Mucosa of gallbladder (tissue), 1 donor: ENCODE measurements around the gene CFAP299. TPM values are rescaled to one million over a fixed set of nuclear protein-coding genes. Genes with fewer than 3 reads are reported as not detected.

ENCODE experiments used
- DNase-seq: peaks from one replicate; pipeline ENCODE4 v3.0.0-alpha.2; 2020; ENCODE audit warnings: low spot score
- total RNA-seq: library from RNA; stranded (reverse); gene quantifications from one replicate; pipeline ENCODE4 v1.2.1, GENCODE V29; 2021
- donor health status: DM: no; HTN: no; CAD: no.

CFAP299 gene
- total RNA-seq, 1 donor from 2014 or later, result not detected

DNA sequence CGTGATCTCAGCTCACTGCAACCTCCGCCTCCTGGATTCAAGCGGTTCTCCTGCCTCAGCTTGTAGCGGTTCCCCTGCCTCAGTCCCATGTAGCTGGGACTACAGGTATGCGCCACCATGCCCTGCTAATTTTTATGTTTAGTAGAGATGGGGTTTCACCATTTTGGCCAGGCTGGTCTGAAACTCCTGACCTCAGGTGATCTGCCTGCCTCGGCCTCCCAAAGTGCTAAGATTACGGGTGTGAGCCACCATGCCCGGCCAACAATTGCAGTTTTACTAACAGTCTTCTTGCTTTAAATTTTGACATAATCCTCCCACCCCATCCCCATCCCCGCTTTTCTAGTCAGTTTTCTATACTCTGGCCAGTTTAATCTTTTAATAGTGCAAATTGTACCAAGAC lies 112.0 kb downstream of the CFAP299 start:
- DNase-seq, result no peak

DNA sequence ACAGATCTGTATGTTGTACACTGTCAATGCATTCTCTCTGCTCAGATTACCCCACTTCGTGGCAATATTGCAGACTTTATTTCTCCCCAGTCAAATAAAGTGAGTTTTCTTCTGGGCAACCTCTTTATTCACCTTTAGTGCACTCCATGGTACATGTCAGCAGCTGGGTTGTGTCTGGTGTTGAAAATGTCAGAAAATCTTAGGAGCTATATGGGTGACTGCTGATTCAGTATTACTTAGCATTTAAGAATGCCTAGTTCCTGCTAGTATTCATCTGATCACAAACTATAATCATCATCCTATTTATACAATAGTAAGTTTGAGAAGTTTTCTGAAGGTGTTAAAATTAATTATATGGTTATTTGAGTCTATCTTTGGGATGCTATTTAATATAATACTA lies 112.5 kb downstream of the CFAP299 start:
- no peak for DNase-seq

DNA sequence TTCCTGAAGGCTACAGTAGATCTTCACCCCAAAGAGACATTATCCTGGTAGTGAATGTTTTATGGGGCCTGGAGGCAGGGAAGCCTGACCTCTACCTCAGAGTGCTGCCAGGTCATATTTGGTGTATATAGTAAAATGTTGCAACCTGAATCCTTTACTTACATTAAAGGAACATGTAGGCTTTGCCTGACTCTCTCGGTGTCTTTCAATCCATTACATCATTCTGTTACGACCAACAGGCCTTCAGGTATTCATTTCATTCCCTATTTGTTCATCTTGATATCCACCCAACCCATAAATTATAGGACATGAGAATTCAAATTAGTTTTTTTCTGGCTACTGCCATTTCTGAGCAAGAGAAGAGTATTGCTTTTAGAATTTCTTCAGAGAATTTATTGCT lies 116.5 kb downstream of the CFAP299 start:
- no peak for DNase-seq

DNA sequence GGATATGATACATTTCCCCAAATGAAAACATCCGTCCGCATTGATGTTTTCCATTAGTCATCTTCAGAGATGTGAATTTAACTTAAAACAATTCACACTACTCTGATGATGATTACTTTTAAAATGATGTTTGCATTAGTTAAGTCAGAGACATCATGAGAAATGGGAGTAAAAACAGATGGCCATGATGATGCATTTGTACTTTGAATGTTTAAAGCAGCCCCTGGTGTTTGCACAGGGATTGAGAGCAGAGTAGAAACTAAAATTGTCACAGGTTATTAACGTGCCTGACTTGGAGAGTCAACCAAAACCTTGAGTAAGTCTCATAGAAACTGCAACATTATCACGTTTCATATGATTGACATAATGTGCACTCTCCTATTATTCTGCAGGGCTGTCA lies 117.2 kb downstream of the CFAP299 start:
- no peak for DNase-seq

- no peak for DNase-seq
Measured at GRCh38 chr4:80454040-80454439, 118.5 kb downstream of the CFAP299 start.

DNA sequence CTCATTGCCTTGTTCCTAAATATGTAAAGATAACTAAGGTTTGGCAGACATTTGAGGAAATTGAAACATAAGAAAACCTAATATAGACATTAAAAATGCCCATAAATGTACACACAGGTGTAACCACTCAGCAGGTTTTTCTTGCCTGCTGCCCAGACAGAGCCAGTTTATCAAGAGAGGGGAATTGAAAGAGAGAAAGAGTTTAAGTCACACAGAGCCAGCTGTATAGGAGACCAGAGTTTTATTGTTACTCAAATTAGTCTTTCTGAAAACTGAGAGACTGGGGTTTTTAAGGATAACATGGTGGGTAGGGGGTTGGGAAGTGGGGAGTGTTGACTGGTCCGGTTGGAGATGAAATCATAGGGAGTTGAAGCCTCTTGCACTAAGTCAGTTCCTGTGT lies 119.0 kb downstream of the CFAP299 start:
- no peak for DNase-seq

DNA sequence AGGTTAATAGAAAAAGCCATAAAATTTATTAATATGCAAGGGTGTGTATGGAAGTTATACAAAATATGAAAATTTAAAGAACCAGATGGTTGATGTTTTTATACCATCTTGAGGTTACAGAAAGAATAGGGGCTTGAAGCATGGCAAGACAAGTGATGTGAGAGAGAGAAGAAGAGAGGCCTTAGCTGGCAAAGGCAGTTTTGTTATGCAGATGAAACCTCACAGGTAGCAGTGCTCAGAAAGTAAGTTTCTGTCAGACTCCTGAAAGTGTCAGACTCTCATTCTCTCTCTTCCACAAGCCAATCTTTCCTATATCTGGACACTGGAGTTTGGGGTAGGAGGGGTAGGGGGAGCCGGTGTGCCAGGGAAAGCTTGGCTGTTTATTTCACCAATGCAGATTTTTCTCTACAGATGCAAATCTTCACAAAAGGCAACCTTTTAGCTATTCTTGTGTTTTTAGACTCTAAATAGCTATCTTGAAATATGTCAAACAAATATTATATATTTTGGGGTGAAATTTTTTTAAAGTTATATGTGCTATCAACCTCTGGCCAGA lies 124.5 kb downstream of the CFAP299 start:
- no peak for DNase-seq

- DNase-seq, result no peak
Measured at GRCh38 chr4:80461412-80461811, 125.9 kb downstream of the CFAP299 start.

GRCh38 chr4:80462621-80463091 lies 127.1 kb downstream of the CFAP299 start:
- DNase-seq, result no peak

DNA sequence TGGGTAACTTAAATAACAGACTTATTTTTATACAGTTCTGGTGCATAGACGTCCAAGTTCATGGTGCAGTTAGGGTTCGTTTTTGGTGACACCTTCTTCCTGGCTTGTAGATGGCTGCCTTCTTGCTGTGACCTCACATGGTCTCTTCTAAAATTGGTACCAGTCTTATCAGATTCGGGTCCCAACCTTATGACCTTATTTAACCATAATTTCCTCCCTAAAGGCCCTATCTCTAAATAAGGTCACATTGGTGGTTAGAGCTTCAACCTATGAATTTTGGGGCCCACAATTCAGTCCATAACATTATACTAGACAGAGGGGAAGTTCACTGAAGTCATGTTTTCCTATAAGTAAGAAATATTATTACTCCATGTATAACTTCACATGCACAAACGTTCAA lies 128.0 kb downstream of the CFAP299 start:
- no peak for DNase-seq

DNA sequence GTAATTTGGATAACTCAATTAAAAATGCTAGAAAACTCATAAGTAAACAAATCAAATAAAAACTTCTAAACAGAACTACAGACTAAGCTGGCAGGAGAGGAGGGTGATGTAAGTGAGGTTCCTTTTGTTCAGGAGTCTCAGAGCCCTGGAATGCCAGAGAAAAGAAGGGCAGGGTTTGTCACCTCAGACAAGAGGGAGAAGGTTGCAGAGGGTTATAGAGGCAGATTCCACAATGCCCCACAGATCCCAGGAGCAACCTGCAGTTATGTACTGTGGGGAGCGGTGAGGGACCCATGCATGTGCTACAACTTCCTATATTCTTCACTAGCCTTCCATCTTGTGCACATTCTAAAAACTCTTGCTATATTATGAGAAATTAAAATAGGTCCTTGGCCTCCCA lies 129.7 kb downstream of the CFAP299 start:
- DNase-seq, result no peak

GRCh38 chr4:80465736-80466135 lies 130.2 kb downstream of the CFAP299 start:
- DNase-seq, result no peak

DNA sequence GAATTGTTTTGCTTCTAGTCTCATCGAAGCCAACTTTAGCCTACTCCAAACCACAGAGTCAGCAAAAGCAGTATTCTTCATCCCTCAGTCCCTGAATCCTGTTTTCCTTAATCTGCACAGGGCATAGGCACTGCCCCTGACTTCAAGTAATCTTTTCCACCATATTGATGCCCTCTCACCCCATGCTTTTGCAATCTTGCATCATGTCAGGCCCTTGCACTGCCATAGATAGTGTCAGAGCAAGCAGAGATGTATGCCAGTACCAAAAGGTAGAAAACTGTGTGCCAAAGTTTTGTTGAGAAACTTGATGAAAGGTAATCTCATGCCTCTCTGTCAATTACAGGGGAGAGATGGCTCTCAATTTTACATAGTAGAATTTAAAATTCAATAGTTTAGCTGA lies 131.1 kb downstream of the CFAP299 start:
- DNase-seq, result no peak

GRCh38 chr4:80471756-80472155 lies 136.2 kb downstream of the CFAP299 start:
- DNase-seq, result no peak

GRCh38 chr4:80475236-80475635 lies 139.7 kb downstream of the CFAP299 start:
- no peak for DNase-seq

GRCh38 chr4:80475798-80476197 lies 140.3 kb downstream of the CFAP299 start:
- no peak for DNase-seq

DNA sequence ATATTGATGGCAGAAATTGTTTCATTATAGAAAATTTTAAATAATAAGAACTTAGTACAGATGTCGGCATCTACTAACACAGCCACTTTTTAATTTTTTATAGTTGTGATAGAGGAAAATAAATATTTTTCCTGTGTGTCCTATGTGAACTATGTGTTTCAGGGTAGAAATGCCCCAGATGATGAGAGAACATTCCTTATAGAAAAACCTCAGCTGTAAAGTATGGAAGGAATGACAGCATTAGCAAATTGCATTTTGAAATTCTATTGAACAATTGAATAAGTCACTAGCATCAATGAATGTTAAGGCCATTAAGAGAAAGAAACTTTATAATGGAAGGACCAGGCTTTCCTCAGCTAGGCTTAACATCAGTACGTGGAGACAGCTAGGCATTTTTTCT lies 149.2 kb downstream of the CFAP299 start:
- no peak for DNase-seq

DNA sequence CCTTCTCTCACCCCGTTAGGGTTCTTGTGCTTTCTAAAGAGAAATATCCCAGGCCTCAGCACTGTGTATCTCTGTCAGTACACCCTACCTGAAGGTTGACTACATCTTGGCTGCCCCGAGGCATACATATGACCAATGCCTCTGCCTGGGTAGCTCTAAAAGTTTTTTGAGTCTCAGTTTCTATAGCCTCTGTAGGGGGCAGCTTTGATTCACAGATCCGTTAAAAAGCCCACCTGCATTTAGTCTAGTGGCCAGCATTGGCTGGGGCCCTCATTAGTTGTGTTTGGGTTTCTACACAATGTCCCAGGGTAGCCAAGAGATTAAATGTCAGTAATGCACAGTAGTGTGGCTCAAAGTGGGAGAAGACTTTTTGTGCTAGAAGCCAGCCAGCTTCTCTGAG lies 151.1 kb downstream of the CFAP299 start:
- DNase-seq, result no peak

DNA sequence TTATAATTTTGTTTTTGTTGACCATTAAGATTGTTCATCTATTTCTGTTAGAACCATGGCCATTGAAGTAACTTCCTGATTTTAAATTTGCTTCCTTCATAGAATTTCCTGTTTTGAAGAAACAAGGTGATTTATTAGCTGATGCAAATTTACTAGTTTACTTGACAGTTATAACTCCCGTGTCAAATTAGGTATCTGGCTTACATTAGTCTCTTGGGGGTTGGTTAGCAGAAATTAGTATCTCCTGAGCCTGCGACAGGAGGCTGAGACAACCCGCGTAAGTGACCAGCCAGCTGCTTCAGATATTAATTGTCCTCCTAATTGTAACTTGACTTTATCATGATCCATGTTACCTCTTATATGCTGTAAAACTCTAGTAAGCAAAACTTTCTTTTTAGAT lies 154.3 kb downstream of the CFAP299 start:
- DNase-seq, result no peak

GRCh38 chr4:80492761-80493160 lies 157.2 kb downstream of the CFAP299 start:
- DNase-seq, result peak; percentile 14

DNA sequence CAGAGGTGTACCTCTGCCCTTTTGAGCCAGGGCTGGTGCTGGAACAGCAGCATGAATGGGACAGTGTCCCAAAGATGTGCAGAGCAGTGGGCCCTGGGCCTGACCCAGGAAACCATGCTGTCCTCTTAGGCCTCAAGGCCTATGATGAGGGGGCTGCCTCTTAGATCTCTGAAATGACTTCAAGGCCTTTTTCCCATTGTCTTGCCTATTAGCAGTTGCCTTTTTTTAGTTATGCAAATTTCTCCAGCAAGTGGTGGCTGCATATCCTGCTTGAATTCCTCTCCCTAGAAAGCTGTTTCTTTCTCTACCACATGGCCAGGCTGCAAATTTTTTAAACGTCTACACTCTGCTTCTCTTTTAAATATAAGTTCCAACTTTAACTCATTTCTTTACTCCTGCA lies 160.3 kb downstream of the CFAP299 start:
- DNase-seq, result no peak

DNA sequence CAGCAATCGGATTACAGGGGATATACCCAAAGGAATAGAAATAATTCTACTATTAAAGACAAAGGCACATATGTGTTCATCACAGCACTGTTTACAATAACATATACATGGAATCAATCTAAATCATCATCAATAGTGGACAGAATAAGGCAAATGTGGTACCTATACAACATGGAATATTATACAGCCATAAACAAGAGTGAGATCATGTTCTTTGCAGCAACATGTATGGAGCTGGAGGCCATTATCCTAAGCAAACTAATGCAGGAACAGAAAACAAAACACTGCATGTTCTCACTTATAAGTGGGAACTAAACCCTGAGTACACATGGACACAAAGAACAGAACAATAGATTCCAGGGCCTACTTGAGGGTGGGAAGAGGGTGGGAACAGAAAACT lies 163.2 kb downstream of the CFAP299 start:
- DNase-seq, result no peak

DNA sequence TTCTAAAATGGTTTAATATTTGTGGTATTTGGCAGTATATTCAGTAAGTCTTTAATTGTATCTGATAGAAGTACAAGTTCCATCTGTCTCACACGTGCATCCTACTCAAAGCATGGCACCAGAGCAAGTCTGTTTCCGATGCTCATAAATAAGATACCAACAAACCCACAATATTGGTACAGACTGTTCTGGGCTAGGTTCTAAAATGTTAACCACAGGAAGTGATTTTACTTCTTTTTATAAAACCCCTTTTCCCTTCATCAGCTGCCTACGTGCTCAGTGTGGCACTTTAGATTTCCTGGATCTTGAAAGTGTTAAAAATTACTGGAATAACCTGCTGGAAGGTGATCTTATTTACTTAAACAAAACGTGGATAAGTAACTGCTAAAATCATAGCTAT lies 165.1 kb downstream of the CFAP299 start:
- DNase-seq, result no peak

DNA sequence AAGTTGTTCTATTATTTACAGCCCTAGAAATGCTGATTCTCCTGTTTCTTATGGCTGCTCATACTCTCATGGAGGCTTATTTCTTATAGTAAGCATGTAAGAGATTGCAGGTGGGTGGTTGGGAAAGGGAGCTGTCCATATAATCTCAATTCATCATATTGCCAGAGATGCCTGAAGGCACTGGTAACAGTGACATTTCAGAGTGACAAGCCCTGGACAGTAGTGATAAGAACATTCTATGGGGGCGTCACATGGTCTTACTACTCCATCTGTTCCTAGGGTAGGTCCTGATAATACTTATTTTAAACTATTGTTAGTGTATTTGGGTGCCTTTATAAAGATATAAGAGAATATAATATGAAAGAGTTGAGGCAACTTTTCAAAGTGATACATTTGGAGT lies 171.5 kb downstream of the CFAP299 start:
- no peak for DNase-seq

DNA sequence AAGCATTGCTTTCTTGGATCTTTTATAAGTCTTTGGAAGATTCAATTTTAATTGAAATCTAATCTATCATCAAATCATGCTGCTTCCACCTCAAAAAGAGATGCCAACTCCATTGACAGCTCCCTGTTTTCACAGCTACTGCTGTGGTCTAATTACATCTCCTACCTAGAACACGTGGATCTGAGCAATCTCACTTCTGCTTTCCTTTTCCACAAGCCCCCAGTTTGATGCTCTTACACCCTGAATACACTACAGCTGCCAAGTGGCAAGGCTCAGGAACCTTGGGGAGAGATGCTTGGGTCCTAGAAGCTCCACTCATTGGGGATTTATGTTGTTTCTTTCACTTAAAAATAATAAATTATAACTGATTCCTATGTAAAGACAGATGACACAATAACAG lies 172.0 kb downstream of the CFAP299 start:
- DNase-seq, result no peak
